ENCODE measurements around the gene HS2ST1. TPM values are rescaled to one million over a fixed set of nuclear protein-coding genes. Genes with fewer than 3 reads are reported as not detected.

HS2ST1 gene
- total RNA-seq, 6 donors from 2014 or later: 8.4 to 20.3 (median 13.9) TPM

DNA sequence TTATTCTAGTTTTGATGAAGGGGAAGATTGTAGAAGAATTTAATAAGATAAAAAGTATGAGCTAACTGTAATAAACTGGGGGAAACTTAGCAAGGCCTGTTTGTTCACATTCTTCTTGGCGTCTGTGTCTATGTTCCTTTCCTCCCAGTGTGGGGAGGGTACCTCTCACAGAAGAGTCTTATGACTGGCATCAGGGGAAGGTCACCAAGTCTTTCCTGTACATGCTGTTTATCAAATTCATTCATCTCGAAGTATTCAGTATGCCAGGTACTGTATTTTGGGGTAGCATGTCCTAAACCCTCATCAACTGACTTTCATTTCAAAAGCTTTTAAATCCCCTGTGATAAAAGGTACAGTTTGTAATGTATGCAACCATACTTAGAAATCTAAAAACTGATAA, 78.4 kb downstream of the HS2ST1 start:
- no peak for ATAC-seq (ENCODE audit: low FRiP score in 2 of 2)
- Histone ChIP-seq H3K27me3 (no peaks in the 10 kb centered on the region), H3K4me3 (no peak overlapping the region), H3K36me3 (no peaks in the 10 kb centered on the region), H3K9me3 (no peaks in the 10 kb centered on the region), H3K27ac (no peak overlapping the region), H3K4me1 (no peaks in the 10 kb centered on the region)
- DNase-seq: no peak
- TF ChIP-seq POLR2A (IDR thresholded peaks at IDR 0.05) (no peak), EP300 (IDR thresholded peaks at IDR 0.05) (no peak)
- TF ChIP-seq, protein P1, sequence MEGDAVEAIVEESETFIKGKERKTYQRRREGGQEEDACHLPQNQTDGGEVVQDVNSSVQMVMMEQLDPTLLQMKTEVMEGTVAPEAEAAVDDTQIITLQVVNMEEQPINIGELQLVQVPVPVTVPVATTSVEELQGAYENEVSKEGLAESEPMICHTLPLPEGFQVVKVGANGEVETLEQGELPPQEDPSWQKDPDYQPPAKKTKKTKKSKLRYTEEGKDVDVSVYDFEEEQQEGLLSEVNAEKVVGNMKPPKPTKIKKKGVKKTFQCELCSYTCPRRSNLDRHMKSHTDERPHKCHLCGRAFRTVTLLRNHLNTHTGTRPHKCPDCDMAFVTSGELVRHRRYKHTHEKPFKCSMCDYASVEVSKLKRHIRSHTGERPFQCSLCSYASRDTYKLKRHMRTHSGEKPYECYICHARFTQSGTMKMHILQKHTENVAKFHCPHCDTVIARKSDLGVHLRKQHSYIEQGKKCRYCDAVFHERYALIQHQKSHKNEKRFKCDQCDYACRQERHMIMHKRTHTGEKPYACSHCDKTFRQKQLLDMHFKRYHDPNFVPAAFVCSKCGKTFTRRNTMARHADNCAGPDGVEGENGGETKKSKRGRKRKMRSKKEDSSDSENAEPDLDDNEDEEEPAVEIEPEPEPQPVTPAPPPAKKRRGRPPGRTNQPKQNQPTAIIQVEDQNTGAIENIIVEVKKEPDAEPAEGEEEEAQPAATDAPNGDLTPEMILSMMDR (IDR thresholded peaks at IDR 0.05): no peak
- 58 to 68% methylated on average over 2 of the region's 2 CpGs for WGBS, 2 donors

DNA sequence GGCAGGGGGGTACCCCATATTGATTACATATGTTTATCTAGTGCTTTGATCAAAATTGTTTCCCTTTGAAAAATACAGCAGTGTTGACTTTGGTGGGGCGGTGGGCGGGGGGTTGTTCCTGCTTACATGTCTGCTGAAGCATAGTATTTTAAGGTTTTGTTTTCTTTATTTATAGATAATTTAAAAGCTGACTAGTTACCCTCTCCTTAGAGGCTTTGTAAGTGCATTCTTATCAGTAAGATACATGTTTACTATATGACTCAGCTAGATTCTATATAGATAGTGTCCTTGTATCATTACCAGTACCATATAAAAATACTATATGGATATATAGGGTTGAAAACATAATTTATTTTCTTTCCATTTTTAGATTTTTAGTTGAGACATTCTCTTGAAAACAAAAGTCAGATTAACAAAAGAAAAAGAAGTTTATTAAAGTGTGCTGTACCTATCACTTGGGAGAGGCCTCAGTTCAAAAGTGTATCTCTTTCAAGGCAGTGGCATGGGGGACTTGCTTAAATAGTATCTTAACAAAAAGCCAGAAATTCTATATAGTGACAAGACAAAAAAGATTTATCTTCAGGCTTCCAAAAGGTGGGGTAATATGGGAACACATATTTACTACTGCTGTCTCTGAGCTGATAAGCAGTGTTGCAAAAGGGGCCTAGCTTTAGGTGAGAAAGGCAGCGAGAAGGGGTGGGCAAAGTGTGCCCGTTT, 79.0 kb downstream of the HS2ST1 start:
- Histone ChIP-seq H3K4me3 (no peak overlapping the region), H3K36me3 (no peaks in the 10 kb centered on the region), H3K27ac (no peak overlapping the region), H3K4me1 (no peaks in the 10 kb centered on the region), H3K27me3 (no peaks in the 10 kb centered on the region), H3K9me3 (no peaks in the 10 kb centered on the region)
- ATAC-seq (ENCODE audit: low FRiP score in 2 of 2) (no peak), DNase-seq (no peak)
- 86 to 91% methylated on average over 4 of the region's 4 CpGs for WGBS, 2 donors
- TF ChIP-seq, protein P1 (IDR thresholded peaks at IDR 0.05): no peak
- no peak for TF ChIP-seq EP300 (IDR thresholded peaks at IDR 0.05)
- TF ChIP-seq POLR2A (IDR thresholded peaks at IDR 0.05): no peak
- TF ChIP-seq POLR2AphosphoS5 (IDR thresholded peaks at IDR 0.05): no peak

DNA sequence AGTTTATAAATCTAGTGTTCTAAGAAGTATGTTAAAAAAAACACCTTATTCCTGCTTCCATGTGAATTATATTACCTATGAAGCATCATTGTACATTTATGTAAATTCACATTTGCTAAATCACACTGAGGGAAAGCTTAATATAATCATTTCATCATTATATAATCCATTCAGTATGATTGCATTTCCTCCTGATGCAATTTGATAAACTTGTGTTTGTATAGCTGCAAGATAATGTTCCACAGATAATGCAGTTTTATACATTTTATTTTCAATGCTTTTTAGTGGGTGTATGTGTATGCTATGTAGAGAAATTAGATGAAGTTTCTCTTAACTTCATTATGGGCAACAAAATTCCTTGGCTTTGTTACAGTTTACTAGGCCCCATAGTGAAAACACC, 79.6 kb downstream of the HS2ST1 start:
- no peaks in the 10 kb centered on the region for H3K27me3 ChIP-seq
- no peak overlapping the region for H3K4me3 ChIP-seq
- H3K36me3 ChIP-seq: no peaks in the 10 kb centered on the region
- ATAC-seq (ENCODE audit: low FRiP score in 2 of 2) (no peak), DNase-seq (no peak)
- no peak overlapping the region for H3K27ac ChIP-seq
- TF ChIP-seq, protein P1 (IDR thresholded peaks at IDR 0.05): no peak
- no peak for TF ChIP-seq POLR2A (IDR thresholded peaks at IDR 0.05)
- no peak for TF ChIP-seq POLR2AphosphoS5 (IDR thresholded peaks at IDR 0.05)
- TF ChIP-seq EP300 (IDR thresholded peaks at IDR 0.05): no peak
- no peaks in the 10 kb centered on the region for H3K9me3 ChIP-seq
- no peaks in the 10 kb centered on the region for H3K4me1 ChIP-seq

DNA sequence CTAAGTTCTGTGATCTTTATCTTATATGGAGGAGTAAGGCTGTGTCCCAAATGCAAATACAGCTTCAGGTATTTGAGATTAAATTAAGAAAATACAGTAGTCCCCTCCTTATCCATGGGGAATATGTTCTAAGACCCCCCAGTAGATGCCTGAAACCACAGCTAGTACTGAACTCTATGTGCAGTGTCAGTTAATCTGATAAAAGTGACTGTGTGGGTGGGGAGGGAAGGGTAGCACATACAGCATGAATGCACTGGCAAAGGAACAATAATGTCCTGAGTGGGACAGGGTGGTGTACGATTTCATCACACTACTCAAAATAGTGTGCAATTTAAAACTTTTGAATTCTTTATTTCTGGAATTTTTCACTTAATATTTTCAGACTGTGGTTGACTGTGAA, 83.1 kb downstream of the HS2ST1 start:
- no peaks in the 10 kb centered on the region for H3K36me3 ChIP-seq
- H3K27me3 ChIP-seq: no peaks in the 10 kb centered on the region
- no peaks in the 10 kb centered on the region for H3K4me1 ChIP-seq
- DNase-seq (no peak), ATAC-seq (ENCODE audit: low FRiP score in 2 of 2) (no peak)
- 46 to 68% methylated on average over 1 of the region's 1 CpG for WGBS, 2 donors
- H3K27ac ChIP-seq: no peak overlapping the region
- no peak overlapping the region for H3K4me3 ChIP-seq
- no peaks in the 10 kb centered on the region for H3K9me3 ChIP-seq
- TF ChIP-seq, protein P1 (IDR thresholded peaks at IDR 0.05): no peak
- no peak for TF ChIP-seq POLR2A (IDR thresholded peaks at IDR 0.05)
- TF ChIP-seq POLR2AphosphoS5 (IDR thresholded peaks at IDR 0.05): no peak
- TF ChIP-seq EP300 (IDR thresholded peaks at IDR 0.05): no peak

DNA sequence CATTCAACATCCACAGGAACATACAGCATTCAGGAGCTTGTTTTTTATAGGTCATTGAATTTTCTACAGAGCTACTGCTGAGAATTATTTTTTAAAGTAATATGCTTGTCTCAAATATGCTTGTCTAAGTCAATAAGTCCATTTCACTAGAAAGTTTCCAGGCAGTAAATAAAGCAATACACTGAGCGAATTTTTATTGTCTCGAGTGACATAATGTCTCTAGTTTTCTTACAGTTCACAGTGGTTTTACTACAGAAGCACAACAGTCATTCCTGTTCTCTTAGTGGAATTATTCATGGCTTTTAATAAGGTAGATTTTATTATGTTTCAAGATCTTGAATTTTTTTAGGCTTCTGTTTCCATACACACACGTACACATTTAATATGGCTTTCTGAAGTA, 83.8 kb downstream of the HS2ST1 start:
- DNase-seq (no peak), ATAC-seq (ENCODE audit: low FRiP score in 2 of 2) (no peak)
- Histone ChIP-seq H3K36me3 (no peaks in the 10 kb centered on the region), H3K4me1 (no peaks in the 10 kb centered on the region), H3K27me3 (no peaks in the 10 kb centered on the region), H3K27ac (no peak overlapping the region), H3K4me3 (no peak overlapping the region), H3K9me3 (no peaks in the 10 kb centered on the region)
- 95 to 97% methylated on average over 3 of the region's 3 CpGs for WGBS, 2 donors
- TF ChIP-seq POLR2AphosphoS5 (IDR thresholded peaks at IDR 0.05) (no peak), EP300 (IDR thresholded peaks at IDR 0.05) (no peak), POLR2A (IDR thresholded peaks at IDR 0.05) (no peak)
- TF ChIP-seq, protein P1 (IDR thresholded peaks at IDR 0.05): no peak

All from upper lobe of left lung (tissue), 6 donors.